OCI-LY1 (cell line): ENCODE data around the gene TSPAN3.

Source experiments
- EZH2 ChIP-seq: fragments of 200-600 bp; sonication (generic), shearing (Covaris generic); IDR thresholded peaks from 2 replicates; pipeline ENCODE4 v1.8.0; 2017; ENCODE audit warnings: borderline replicate concordance, mixed run types, mild to moderate bottlenecking, antibody characterized with exemption, low read length, moderate library complexity, mixed read lengths
- TF ChIP-seq, protein P1 (sequence below): fragments of 200-600 bp; sonication (generic), shearing (Covaris generic); IDR thresholded peaks from 2 replicates; pipeline ENCODE4 v1.5.1; 2017; ENCODE audit warnings: mild to moderate bottlenecking, antibody characterized with exemption, low read length, moderate library complexity, mixed read lengths

DNA sequence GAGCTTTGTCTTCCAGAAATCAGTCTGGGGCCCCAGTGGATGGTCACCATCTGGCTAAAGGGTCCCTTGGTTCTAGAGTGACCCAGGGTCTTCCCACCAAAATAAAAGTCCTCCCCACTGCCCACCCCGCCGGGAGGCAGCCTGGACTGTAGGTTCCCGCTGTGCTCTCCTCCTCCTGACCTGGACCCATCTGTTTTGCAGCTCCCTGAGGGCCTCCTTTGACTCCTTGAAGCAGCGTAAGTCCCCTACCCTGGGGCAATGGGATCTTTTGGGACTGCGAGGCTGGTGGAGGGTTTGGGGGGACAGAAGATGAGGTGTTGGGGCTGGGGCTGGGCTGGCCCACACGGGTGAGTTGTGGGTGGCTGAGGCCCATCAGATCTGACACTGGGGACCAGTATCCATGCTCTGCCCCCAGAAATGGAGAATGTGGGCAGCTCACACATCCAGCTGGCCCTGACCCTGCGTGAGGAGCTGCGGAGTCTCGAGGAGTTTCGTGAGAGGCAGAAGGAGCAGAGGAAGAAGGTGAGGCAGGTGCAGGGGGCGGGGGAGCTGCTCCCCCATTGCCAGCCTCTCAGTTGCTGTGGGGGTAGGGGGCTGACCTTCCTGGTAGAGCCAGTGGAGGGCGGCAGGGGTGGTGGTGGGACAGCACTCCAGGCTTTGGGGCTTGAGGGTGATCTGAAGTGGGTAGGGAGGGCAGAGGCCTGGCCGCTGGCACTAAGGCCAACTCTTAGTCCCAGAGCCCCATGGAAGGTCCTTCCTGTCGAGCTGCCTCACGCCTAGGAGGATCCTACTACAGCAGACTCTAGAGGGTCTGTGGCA lies 45.6 kb downstream of the TSPAN3 start:
- TF ChIP-seq, protein P1, sequence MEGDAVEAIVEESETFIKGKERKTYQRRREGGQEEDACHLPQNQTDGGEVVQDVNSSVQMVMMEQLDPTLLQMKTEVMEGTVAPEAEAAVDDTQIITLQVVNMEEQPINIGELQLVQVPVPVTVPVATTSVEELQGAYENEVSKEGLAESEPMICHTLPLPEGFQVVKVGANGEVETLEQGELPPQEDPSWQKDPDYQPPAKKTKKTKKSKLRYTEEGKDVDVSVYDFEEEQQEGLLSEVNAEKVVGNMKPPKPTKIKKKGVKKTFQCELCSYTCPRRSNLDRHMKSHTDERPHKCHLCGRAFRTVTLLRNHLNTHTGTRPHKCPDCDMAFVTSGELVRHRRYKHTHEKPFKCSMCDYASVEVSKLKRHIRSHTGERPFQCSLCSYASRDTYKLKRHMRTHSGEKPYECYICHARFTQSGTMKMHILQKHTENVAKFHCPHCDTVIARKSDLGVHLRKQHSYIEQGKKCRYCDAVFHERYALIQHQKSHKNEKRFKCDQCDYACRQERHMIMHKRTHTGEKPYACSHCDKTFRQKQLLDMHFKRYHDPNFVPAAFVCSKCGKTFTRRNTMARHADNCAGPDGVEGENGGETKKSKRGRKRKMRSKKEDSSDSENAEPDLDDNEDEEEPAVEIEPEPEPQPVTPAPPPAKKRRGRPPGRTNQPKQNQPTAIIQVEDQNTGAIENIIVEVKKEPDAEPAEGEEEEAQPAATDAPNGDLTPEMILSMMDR = no peak
- no peak for TF ChIP-seq EZH2
